Right atrium auricular region (tissue), 2 donors: ENCODE measurements around the gene LDHB. TPM values are rescaled to one million over a fixed set of nuclear protein-coding genes. Genes with fewer than 3 reads are reported as not detected.
A peak's percentile ranks its signal among the peaks of the same experiment; 100 is the strongest.

Experiments used
- DNase-seq: peaks from one replicate; pipeline ENCODE4 v3.0.0-alpha.2; 2019; ENCODE audit warnings: low spot score
- H3K27ac ChIP-seq, 2 donors: fragments of 200-600 bp; sonication (generic); 1 replicate in 1 of 2; 2 replicates in 1 of 2; pipeline ENCODE4 v1.5.1; 2016 to 2019
- H3K27me3 ChIP-seq, 2 donors: fragments of 200-600 bp; sonication (generic); one replicate each; pipeline versions ENCODE4 v1.5.1 to v1.6.0; 2017 to 2019
- H3K36me3 ChIP-seq: fragments of 200-600 bp; sonication (generic); one replicate; pipeline ENCODE4 v1.5.1; 2016
- H3K4me1 ChIP-seq, 2 donors: fragments of 200-600 bp; sonication (generic); one replicate each; pipeline versions ENCODE4 v1.5.1 to v1.6.0; 2017 to 2019
- H3K4me3 ChIP-seq, 2 donors: fragments of 200-600 bp; sonication (generic); 1 replicate in 1 of 2; 2 replicates in 1 of 2; pipeline ENCODE4 v1.5.1; 2017 to 2019; ENCODE audit warnings: mild to moderate bottlenecking in 1 of 2, moderate library complexity in 1 of 2
- H3K9me3 ChIP-seq, 2 donors: fragments of 200-600 bp; sonication (generic); one replicate each; pipeline ENCODE4 v1.5.1; 2019
- CTCF ChIP-seq, 2 donors: fragments of 200-600 bp; sonication (generic); IDR thresholded peaks; one replicate each; pipeline ENCODE4 v1.5.1; 2019; ENCODE audit warnings: antibody characterized with exemption in 2 of 2
- total RNA-seq, 2 donors: library from RNA; depleted of rRNA; stranded (reverse); fragments of >200 nt; gene quantifications; one replicate each; pipeline ENCODE4 v1.1.0, GENCODE V29; 2016

The LDHB gene
- total RNA-seq, 2 donors from 2014 or later = 727 to 1,254 TPM

GRCh38 chr12:21656905-21657325 lies 727 bp downstream of the LDHB start:
- H3K27me3 ChIP-seq = no peaks in the 10 kb centered on the region
- DNase-seq = no peak
- peak overlapping the region; percentile 96 to 98 for H3K27ac ChIP-seq
- H3K9me3 ChIP-seq = no peaks in the 10 kb centered on the region
- H3K4me3 ChIP-seq = peak overlapping the region; percentile 72 to 83
- H3K36me3 ChIP-seq = peaks cover 22% of the 10 kb centered on the region
- TF ChIP-seq CTCF (IDR thresholded peaks at IDR 0.05) = no peak
- H3K4me1 ChIP-seq = peaks cover 0 to 25% of the 10 kb centered on the region in 2 donors

- H3K4me1 ChIP-seq = peaks cover 0 to 25% of the 10 kb centered on the region in 2 donors
Observed at GRCh38 chr12:21655591-21655990, 2.1 kb downstream of the LDHB start.

GRCh38 chr12:21651821-21652220 lies 5.8 kb downstream of the LDHB start:
- DNase-seq = no peak
- no peaks in the 10 kb centered on the region for H3K9me3 ChIP-seq
- H3K4me3 ChIP-seq = no peak overlapping the region
- no peak overlapping the region for H3K27ac ChIP-seq
- H3K27me3 ChIP-seq = no peaks in the 10 kb centered on the region
- no peak for TF ChIP-seq CTCF (IDR thresholded peaks at IDR 0.05)
- peaks cover 39% of the 10 kb centered on the region for H3K36me3 ChIP-seq
- peaks cover 0 to 40% of the 10 kb centered on the region in 2 donors for H3K4me1 ChIP-seq

More at GRCh38 chr12:21655591-21655990, 2.1 kb downstream of the LDHB start:
- Histone ChIP-seq H3K27ac (peak overlapping the region; percentile 96 to 98), H3K4me3 (peak overlapping the region; percentile 72 to 83), H3K9me3 (no peaks in the 10 kb centered on the region), H3K36me3 (peaks cover 34% of the 10 kb centered on the region), H3K27me3 (no peaks in the 10 kb centered on the region)
- no peak for TF ChIP-seq CTCF (IDR thresholded peaks at IDR 0.05)
- no peak for DNase-seq

- TF ChIP-seq CTCF (IDR thresholded peaks at IDR 0.05) = no peak
- Histone ChIP-seq H3K36me3 (peaks cover 43% of the 10 kb centered on the region), H3K27me3 (no peaks in the 10 kb centered on the region), H3K4me1 (peaks cover 0 to 37% of the 10 kb centered on the region in 2 donors), H3K4me3 (no peak overlapping the region), H3K9me3 (no peaks in the 10 kb centered on the region), H3K27ac (no peak overlapping the region)
- DNase-seq = no peak
Observed at GRCh38 chr12:21650997-21651396, 6.6 kb downstream of the LDHB start.

- Histone ChIP-seq H3K27ac (peak overlapping the region; percentile 37 to 43), H3K4me3 (no peak overlapping the region), H3K4me1 (peaks cover 0 to 30% of the 10 kb centered on the region in 2 donors), H3K27me3 (no peaks in the 10 kb centered on the region), H3K9me3 (no peaks in the 10 kb centered on the region), H3K36me3 (peaks cover 56% of the 10 kb centered on the region)
- DNase-seq = no peak
- TF ChIP-seq CTCF (IDR thresholded peaks at IDR 0.05) = no peak
Observed at GRCh38 chr12:21649034-21649433, 8.6 kb downstream of the LDHB start.

GRCh38 chr12:21648378-21648777 lies 9.3 kb downstream of the LDHB start:
- H3K4me3 ChIP-seq = no peak overlapping the region
- peaks cover 0 to 32% of the 10 kb centered on the region in 2 donors for H3K4me1 ChIP-seq
- no peak for TF ChIP-seq CTCF (IDR thresholded peaks at IDR 0.05)
- no peaks in the 10 kb centered on the region for H3K27me3 ChIP-seq
- H3K36me3 ChIP-seq = peaks cover 56% of the 10 kb centered on the region
- DNase-seq = no peak
- H3K9me3 ChIP-seq = no peaks in the 10 kb centered on the region
- peak overlapping the region; percentile 37 to 43 for H3K27ac ChIP-seq
